HG03521 (cell line): ENCODE results near the gene APOC1.

Source experiments
- ATAC-seq: cut with Tn5 transposase; IDR thresholded peaks from one replicate; pipeline ENCODE4 v1.9.1; 2021; ENCODE audit warnings: mild to moderate bottlenecking, moderate library complexity; ENCODE audit not compliant: unreplicated experiment

Gene APOC1

GRCh38 chr19:44955505-44956439 lies 41.4 kb downstream of the APOC1 start:
- ATAC-seq: no peak

- no peak for ATAC-seq
Measured at GRCh38 chr19:44957526-44957925, 43.1 kb downstream of the APOC1 start.

DNA sequence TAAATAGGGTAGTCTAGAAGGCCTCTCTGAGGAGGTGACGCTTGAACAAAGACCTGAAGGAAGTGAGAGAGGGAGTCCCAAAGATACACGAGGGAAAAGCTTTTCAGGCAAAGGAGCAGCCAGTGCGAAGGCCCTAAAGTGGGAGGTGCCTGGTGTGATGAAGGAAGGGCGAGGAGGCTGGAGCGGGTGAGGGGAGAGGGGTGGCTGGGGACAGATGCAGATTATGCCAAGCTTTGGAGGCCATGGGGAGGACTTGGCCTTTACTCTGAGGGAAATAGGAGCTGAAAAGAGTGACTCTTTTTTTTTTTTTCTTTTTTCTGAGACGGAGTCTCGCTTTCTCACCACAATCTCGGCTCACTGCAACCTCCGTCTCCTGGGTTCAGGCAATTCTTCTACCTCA lies 43.7 kb downstream of the APOC1 start:
- no peak for ATAC-seq

DNA sequence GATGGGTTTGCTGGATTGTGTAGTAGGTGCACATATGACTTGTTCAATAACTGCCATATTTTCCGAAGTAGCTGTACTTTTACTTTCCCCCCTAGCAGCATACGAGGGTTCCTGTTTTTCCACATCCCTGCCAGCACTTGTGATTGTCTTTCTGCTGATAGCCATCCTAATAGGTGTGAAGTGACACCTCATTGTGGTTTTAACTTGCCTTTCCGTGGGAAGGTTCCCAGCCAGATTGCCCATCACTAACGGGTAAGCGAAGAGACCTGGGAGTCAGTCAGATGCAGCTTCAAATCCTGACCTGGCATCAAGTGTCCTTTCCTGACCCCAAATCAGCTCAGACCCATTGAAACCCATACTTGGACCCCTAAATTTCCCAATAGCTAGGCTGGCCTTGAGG lies 45.3 kb downstream of the APOC1 start:
- ATAC-seq: no peak

- no peak for ATAC-seq
Measured at GRCh38 chr19:44960906-44961728, 46.7 kb downstream of the APOC1 start.

DNA sequence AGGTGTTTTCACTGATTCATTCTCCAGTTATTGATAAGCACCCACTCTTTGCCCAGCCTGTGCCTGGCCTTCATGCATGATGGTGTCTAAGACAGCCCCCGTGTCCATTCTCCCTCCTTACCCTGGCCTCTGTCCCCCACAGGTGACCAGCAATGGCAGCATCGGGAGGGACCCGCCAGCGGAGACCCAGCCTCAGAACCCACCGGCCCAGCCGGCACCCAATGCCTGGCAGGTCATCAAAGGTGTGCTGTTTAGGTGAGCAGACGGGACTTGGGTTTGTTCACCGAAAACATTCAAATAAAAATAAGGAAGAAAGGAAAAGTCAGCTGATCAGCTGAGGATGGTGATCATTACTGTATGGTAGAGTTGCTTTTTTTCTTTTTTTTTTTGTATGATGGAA lies 47.4 kb downstream of the APOC1 start:
- no peak for ATAC-seq

DNA sequence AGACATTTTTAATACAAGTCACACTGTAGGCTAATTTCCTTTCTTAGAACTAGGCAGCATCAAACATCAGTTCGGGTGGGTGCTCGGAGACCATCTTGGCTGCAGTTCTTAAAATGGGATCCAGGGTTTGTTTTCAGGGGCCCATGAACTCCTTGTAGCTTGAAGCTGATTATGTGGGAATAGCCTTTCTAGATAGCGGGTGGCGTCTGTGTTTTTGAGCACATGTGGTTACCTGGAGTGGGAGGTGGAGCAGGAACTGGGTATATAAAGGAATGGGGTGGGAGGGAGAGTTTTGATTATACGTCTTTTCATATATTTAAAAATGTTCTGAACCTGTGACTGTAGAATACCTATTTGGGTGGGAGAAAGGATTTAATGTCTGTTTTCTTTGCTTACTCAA lies 53.7 kb downstream of the APOC1 start:
- ATAC-seq: no peak

DNA sequence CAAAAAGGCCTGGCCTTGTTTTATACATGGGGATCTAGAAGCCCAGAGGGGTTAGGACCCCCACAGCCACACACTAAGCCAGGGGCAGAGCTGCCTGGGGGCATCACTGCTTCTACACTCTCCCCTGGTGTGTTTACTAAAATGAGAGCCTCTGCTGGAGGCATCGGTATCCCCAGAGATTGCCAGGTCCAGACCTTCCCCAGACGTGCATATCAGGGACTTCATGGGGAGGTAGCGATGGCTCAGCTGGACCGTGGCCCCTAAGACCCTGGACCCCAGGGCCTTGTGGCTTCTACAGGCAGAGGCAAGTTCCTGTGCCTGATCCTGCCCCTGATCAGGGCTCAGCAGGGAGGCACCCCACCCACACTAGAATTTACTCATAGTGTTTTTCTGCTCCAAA lies 54.3 kb downstream of the APOC1 start:
- no peak for ATAC-seq
